Dendritic cell treated with granulocyte-macrophage colony-stimulating factor and Interleukin-4, amounts not matched to agents 40 ng/mL and 50 ng/mL, for 4 days (primary cell): ENCODE data around the gene EDARADD.

Experiments used
- H3K27ac Mint-ChIP-seq: one replicate; pipeline ENCODE4 v1.8.0; 2022; ENCODE audit warnings: mild to moderate bottlenecking, mixed read lengths
- H3K27me3 Mint-ChIP-seq: one replicate; pipeline ENCODE4 v1.8.0; 2022; ENCODE audit warnings: mild to moderate bottlenecking, mixed read lengths
- H3K36me3 Mint-ChIP-seq: one replicate; pipeline ENCODE4 v1.8.0; 2022; ENCODE audit warnings: low read depth, mixed read lengths
- H3K4me1 Mint-ChIP-seq: one replicate; pipeline ENCODE4 v1.8.0; 2022; ENCODE audit warnings: low read depth, mixed read lengths
- H3K4me3 Mint-ChIP-seq: one replicate; pipeline ENCODE4 v1.8.0; 2022; ENCODE audit warnings: mild to moderate bottlenecking, moderate library complexity, mixed read lengths
- H3K9me3 Mint-ChIP-seq: one replicate; pipeline ENCODE4 v1.8.0; 2022; ENCODE audit warnings: mixed read lengths
- intact Hi-C: fragments of 100-400 bp; cut with micrococcal nuclease; formaldehyde crosslinking; loops from one replicate; pipeline ENCODE4 v1.15.0; 2022

EDARADD gene

GRCh38 chr1:236370420-236370819 lies 23.7 kb upstream of the EDARADD start:
- intact Hi-C loops = no loop called here
- Mint-ChIP-seq H3K9me3 (no peaks in the 10 kb centered on the region), H3K27me3 (no peaks in the 10 kb centered on the region), H3K27ac (no peak overlapping the region), H3K4me1 (no peaks in the 10 kb centered on the region), H3K4me3 (no peak overlapping the region), H3K36me3 (no peaks in the 10 kb centered on the region)

- Mint-ChIP-seq H3K36me3 (no peaks in the 10 kb centered on the region), H3K27me3 (no peaks in the 10 kb centered on the region), H3K9me3 (no peaks in the 10 kb centered on the region), H3K27ac (no peak overlapping the region), H3K4me1 (no peaks in the 10 kb centered on the region), H3K4me3 (no peak overlapping the region)
- intact Hi-C loops = no loop called here
Measured at GRCh38 chr1:236371083-236371482, 23.0 kb upstream of the EDARADD start.

DNA sequence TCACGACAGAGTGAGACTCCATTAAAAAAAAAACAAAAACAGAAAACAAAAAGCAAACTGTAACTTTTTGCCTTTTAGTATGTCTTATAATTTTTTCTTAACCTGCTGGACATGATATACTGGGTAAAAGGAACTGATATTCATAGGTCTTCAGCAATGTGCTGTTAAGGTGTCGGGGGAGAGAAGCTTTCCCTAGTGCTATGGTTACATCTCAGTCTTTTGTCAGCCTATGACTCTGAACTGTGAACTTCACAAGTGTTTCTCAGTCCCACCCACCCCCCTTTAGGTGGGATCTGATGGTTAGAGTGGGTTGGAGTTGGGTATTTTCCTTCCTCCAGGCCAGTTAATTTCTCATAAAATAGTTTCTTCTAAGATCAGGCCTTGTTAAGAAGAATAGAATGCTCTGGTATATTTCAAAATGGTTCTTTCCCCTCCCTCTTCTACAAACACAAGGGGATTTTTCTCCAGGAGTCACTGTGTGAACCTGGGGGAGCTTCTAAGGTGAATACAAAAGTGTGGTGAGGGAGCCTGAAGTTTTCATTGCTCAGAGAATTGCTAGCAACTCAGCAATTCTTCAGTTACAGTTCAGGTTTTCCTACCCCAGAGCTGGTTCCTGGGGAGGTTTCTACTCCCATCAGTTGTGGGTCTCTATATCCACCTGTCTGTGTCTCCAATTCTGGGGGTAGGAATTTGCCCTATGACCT lies 16.1 kb upstream of the EDARADD start:
- intact Hi-C loops = no loop called here
- Mint-ChIP-seq H3K27ac (no peak overlapping the region), H3K4me1 (no peaks in the 10 kb centered on the region), H3K27me3 (no peaks in the 10 kb centered on the region), H3K4me3 (no peak overlapping the region), H3K36me3 (no peaks in the 10 kb centered on the region), H3K9me3 (peaks cover 15% of the 10 kb centered on the region)

- Mint-ChIP-seq H3K36me3 (no peaks in the 10 kb centered on the region), H3K9me3 (peaks cover 15% of the 10 kb centered on the region), H3K27me3 (no peaks in the 10 kb centered on the region), H3K4me3 (no peak overlapping the region), H3K4me1 (no peaks in the 10 kb centered on the region), H3K27ac (no peak overlapping the region)
- intact Hi-C loops = no loop called here
Measured at GRCh38 chr1:236381565-236382158, 12.4 kb upstream of the EDARADD start.

DNA sequence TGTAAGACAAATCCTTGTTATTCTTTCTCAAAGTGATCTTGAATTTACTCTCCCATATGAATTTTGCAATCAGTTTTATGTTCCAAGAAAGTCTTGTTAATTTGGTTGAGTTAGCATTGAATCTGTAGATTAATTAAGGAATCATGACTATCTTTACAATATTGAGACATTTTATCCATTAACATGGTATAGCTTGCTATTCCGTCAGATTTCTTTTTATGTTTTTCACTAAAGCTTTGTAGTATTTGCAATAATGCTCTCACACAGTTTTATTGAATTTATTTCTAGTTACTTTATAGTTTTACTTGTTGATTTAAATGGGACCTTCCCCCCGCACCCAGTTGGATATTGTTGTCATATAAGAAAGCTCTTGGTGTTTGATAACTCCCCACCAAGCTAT lies 5.8 kb upstream of the EDARADD start:
- no peaks in the 10 kb centered on the region for H3K27me3 Mint-ChIP-seq
- H3K9me3 Mint-ChIP-seq = no peaks in the 10 kb centered on the region
- H3K4me3 Mint-ChIP-seq = no peak overlapping the region
- intact Hi-C loops = no loop called here
- no peak overlapping the region for H3K27ac Mint-ChIP-seq
- H3K4me1 Mint-ChIP-seq = no peaks in the 10 kb centered on the region
- H3K36me3 Mint-ChIP-seq = no peaks in the 10 kb centered on the region

GRCh38 chr1:236389253-236389652 lies 4.8 kb upstream of the EDARADD start:
- H3K4me3 Mint-ChIP-seq = no peak overlapping the region
- peaks cover 7% of the 10 kb centered on the region for H3K4me1 Mint-ChIP-seq
- H3K9me3 Mint-ChIP-seq = no peaks in the 10 kb centered on the region
- intact Hi-C loops = no loop called here
- no peaks in the 10 kb centered on the region for H3K36me3 Mint-ChIP-seq
- H3K27me3 Mint-ChIP-seq = peaks cover 6% of the 10 kb centered on the region
- H3K27ac Mint-ChIP-seq = no peak overlapping the region

DNA sequence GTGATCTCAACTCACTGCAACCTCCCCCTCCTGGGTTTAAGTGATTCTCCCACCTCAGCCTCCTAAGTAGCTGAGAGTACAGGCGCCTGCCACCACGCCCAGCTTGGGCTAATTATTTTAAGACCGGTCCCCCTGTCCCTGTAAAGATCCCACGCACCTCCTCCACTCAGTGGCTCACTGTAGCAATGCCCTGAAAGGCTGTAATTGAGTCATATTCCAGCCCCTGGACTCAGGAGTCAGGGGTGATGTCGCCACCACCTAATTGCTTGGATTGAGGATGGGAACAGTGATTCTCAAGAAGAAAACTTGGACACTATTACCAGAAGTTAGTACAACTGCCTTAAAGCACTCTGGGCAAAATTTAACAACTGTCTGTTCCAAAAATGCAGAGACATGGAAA lies 3.1 kb upstream of the EDARADD start:
- Mint-ChIP-seq H3K9me3 (no peaks in the 10 kb centered on the region), H3K36me3 (no peaks in the 10 kb centered on the region), H3K4me3 (no peak overlapping the region), H3K27me3 (peaks cover 19% of the 10 kb centered on the region), H3K27ac (no peak overlapping the region), H3K4me1 (peaks cover 19% of the 10 kb centered on the region)
- intact Hi-C loops = no loop called here

DNA sequence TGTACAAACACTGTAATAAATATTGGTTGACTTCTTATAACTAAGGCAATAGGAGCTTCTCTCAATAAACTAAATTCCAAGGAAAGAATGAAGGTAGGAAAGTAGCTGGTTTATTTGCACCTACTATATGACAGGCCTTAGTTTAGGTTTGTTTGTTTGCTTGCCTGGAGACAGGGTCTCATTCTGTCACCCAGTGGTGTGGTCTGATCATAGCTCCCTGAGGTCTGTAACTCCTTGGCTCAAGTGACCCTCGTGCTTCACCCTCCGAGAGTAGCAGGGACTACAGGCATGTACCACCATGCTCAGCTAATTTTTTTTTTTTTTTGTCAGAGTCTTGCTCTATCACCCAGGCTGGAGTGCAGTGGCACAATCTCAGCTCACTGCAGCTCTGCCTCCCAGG lies 1.9 kb upstream of the EDARADD start:
- Mint-ChIP-seq H3K36me3 (no peaks in the 10 kb centered on the region), H3K4me3 (no peak overlapping the region), H3K4me1 (peaks cover 23% of the 10 kb centered on the region), H3K27me3 (peaks cover 28% of the 10 kb centered on the region), H3K27ac (no peak overlapping the region), H3K9me3 (no peaks in the 10 kb centered on the region)
- intact Hi-C loops = no loop called here

- peak overlapping the region; percentile 78 for H3K4me3 Mint-ChIP-seq
- H3K4me1 Mint-ChIP-seq = peaks cover 23% of the 10 kb centered on the region
- intact Hi-C loops = no loop called here
- H3K27ac Mint-ChIP-seq = no peak overlapping the region
- peaks cover 28% of the 10 kb centered on the region for H3K27me3 Mint-ChIP-seq
- H3K36me3 Mint-ChIP-seq = no peaks in the 10 kb centered on the region
- no peaks in the 10 kb centered on the region for H3K9me3 Mint-ChIP-seq
Measured at GRCh38 chr1:236394879-236395229, 768 bp downstream of the EDARADD start.

DNA sequence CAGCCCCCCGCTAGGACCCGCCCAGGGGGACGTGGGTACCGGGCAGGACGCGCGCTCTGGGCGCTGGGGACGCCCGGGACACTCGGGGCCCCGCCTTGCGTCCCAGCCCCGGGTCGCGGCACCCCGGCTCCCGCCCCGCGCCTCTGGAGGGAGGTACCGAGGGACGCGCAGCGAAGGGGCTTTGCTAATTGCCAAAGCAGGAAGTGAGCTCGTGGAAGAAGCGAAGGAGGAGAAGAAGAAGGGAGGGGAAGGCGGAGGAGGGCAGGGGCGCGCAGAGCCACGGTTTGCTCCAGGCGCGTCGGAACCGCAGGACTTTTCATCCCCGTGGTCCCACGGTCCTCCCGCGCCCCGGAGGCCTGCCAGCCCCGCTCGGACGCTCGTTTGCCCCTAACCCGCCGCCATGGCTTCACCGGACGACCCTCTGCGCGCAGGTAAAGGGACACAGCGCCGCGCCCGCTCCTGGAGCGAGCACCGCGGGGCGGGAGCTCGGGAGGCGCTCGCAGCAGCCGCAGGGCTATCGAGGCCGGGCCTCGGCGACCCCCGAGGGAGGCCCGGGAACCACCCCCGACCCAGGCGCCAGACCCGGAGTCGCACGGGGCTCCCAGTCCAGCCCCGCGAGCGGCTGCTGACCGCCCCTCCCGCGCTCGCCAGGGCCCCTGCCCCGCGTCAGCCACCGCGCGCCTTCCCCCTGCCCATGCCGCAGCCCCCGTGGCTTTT lies 1.3 kb downstream of the EDARADD start:
- H3K4me3 Mint-ChIP-seq = peak overlapping the region; percentile 78
- peak overlapping the region; percentile 26 for H3K27ac Mint-ChIP-seq
- H3K4me1 Mint-ChIP-seq = peaks cover 23% of the 10 kb centered on the region
- intact Hi-C loops = no loop called here
- H3K36me3 Mint-ChIP-seq = no peaks in the 10 kb centered on the region
- H3K9me3 Mint-ChIP-seq = no peaks in the 10 kb centered on the region
- H3K27me3 Mint-ChIP-seq = peaks cover 28% of the 10 kb centered on the region

GRCh38 chr1:236395947-236396664 lies 2.0 kb downstream of the EDARADD start:
- intact Hi-C loops = no loop called here
- peaks cover 28% of the 10 kb centered on the region for H3K27me3 Mint-ChIP-seq

GRCh38 chr1:236396665-236397043 lies 2.6 kb downstream of the EDARADD start:
- H3K27ac Mint-ChIP-seq = no peak overlapping the region
- H3K9me3 Mint-ChIP-seq = no peaks in the 10 kb centered on the region
- intact Hi-C loops = no loop called here
- peaks cover 28% of the 10 kb centered on the region for H3K27me3 Mint-ChIP-seq
- no peak overlapping the region for H3K4me3 Mint-ChIP-seq
- peaks cover 23% of the 10 kb centered on the region for H3K4me1 Mint-ChIP-seq
- H3K36me3 Mint-ChIP-seq = no peaks in the 10 kb centered on the region

More at GRCh38 chr1:236395947-236396664, 2.0 kb downstream of the EDARADD start:
- Mint-ChIP-seq H3K4me1 (peaks cover 23% of the 10 kb centered on the region), H3K4me3 (peak overlapping the region; percentile 78), H3K27ac (peak overlapping the region; percentile 26), H3K36me3 (no peaks in the 10 kb centered on the region), H3K9me3 (no peaks in the 10 kb centered on the region)

GRCh38 chr1:236397173-236397759 lies 3.2 kb downstream of the EDARADD start:
- H3K4me1 Mint-ChIP-seq = peaks cover 23% of the 10 kb centered on the region
- H3K9me3 Mint-ChIP-seq = no peaks in the 10 kb centered on the region
- H3K27me3 Mint-ChIP-seq = peaks cover 28% of the 10 kb centered on the region
- intact Hi-C loops = no loop called here
- no peak overlapping the region for H3K4me3 Mint-ChIP-seq
- no peaks in the 10 kb centered on the region for H3K36me3 Mint-ChIP-seq
- no peak overlapping the region for H3K27ac Mint-ChIP-seq

- Mint-ChIP-seq H3K4me1 (peaks cover 23% of the 10 kb centered on the region), H3K36me3 (no peaks in the 10 kb centered on the region), H3K9me3 (no peaks in the 10 kb centered on the region), H3K4me3 (no peak overlapping the region), H3K27me3 (peaks cover 26% of the 10 kb centered on the region), H3K27ac (no peak overlapping the region)
- intact Hi-C loops = no loop called here
Measured at GRCh38 chr1:236398538-236398937, 4.5 kb downstream of the EDARADD start.
